AG08396 (cell line): ENCODE data around the gene POLE4.

ENCODE experiments used
- DNase-seq: peaks from one replicate; pipeline ENCODE4 v3.0.0; 2012; ENCODE audit warnings: low spot score, mixed read lengths

POLE4 gene

DNA sequence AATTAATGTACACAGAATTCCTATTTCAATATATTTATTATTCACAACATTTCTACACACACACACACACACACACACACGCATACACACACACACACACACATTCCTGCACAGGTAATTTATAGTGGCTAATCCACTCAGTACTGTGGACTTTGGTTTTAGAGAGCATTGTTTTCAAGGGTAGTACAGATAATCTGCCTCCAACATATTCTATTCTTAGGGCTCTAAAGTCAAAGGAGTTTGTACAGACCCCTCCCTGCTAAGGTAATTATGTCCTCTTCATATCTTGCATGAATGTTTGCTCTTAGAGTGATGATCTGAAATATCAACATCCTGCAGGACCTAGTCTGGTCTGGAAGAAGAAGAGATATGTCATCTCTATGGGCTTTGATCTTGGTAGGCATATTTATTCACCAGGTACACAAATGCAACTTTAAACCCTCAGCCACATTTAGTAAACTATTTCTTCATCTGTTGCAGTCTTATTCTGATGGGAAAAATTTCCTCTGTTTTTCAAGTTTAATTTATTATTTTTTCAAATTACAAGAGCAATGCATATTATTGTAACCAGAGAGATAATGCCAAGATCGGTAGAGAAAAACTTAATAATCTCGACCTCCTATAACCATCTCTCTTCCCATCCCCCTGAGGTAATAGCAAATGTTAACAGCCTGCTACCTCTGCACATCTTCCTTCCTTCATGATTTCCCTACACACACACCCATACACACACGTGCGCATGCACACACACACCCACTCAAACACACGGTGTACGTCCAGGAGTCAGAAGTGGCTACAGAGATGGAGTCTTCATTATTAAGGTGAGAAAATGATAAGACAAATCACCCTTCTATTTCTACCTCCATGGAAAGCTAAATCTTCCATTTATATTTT is 18.3 kb upstream of the POLE4 start:
- no peak for DNase-seq

DNA sequence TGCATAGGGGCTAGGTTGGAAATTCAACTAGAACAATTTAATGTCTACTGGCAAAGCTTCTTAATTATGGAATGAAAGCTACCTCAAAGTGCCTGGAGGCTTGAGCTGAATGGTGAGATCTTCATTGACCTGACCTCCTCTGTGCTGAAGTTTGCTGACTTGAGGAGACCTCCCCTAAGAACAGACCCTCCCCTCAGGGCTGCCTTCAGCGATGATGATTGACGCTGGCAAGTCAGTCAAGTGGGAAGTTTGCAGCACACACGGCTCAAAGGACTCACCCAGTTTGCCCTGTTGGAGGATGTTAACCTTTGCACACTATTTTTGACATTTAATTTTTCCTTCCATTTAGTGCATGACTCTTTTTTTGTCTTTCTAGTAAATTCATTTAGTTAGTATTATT is 17.2 kb upstream of the POLE4 start:
- no peak for DNase-seq

DNA sequence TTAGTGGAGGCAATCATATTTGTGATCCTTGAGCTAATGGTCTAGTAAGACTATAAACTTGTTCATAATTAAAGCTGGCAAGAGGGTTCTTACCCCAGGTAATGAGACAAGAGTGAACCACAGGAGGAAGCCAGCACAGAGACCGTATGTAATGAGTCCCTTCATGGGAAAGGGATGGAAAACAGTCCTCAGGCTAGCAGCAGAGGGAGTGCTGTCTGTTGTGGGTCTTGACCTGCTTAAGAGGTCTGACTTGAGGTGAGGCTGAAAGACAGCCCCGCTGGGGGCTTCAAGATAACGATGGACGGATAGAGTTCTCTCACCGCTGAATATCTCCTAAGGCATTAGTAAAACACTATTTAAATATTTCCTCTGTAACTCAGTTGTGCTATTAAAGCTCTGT is 16.2 kb upstream of the POLE4 start:
- DNase-seq: no peak

DNA sequence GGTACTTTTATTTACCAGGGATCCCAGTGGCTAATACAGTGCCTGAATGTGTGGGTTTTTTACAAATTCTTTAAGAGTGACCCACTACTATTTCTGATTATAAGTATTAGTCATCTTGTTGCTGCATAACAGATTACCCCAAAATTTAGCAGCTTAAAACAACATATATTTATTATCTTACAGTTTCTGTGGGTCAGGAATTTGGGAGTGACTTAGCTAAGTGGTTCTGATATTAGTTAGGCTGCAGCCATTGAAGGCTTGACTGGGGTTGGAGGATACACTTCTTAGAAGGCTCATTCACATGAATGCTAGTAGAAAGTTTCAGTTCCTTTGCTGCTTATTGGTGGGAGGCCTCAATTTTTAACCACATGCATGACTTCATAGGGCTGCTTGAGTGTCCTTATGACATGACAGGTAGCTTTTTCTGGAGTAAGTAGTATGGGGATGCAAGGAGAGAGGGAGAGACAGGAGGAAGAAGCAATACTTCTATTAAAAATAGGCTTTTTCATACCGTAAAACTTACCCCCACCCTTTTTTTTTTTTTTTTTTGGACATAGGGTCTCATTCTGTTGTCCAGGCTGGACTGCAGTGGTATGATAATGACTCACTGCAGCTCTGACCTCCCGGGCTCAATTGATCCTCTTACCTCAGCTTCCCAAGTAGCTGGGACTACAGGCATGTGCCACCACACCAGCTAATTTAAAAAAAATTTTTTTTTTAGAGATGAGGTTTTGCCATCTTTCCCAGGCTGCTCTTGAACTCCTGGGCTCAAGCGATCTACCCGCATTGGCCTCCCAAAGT is 13.3 kb upstream of the POLE4 start:
- DNase-seq: no peak

DNA sequence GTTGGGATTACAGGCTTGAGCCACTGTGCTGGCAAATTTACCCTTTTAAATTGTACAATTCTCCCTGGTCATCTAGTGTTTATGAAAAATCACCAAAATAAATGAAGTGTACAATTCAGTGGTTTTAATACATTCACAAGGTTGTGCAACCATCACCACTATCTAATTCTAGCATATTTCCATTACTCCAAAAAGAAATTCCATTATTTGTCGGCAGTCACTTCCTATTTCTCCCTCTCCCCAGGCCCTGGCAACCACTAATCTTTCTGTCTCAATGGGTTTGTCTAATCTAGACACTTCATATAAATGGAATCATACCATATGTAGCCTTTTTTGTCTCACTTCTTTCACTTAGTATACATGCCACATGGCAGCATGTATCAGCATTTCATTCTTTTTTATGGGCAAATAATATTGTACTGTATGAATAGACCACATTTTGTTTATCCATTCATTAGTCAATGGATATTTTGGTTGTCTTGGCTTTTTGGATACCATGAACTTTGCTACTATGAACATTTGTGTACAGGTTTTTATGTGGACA is 12.6 kb upstream of the POLE4 start:
- DNase-seq: no peak

DNA sequence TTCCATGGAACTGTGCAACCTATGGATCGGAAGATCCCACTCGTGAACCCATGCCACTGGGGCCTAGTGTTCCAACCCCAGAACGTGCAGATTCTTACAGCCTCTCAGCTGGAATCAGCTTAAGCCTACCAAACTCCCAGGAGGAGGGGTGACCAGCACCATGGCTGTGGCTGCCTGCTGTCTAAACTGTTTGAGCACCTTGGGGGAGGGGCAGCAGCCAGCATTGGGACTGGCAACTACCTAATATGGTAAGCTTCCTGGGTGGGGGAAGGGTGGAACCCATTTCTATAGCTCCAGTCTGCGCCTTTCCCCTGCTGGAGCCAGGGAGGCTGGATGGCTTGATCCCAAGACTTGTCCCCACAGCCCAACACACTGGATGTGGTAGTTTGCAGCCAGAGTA is 10.7 kb upstream of the POLE4 start:
- no peak for DNase-seq

DNA sequence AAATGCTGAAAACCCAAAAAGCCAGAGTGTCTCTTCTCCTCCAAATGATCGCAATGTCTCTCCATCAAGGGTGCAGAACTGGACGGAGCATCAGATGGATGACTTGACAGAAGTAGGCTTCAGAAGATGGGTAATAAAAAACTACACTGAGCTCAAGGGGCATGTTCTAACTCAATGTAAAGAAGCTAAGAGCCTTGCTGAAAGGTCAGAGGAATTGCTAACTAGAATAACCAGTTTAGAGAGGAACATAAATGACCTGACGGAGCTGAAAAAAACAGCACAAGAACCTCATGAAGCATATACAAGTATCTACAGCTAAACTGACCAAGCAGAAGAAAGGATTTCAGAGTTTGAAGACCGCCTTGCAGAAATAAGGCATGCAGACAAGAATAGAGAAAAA is 9.7 kb upstream of the POLE4 start:
- no peak for DNase-seq

DNA sequence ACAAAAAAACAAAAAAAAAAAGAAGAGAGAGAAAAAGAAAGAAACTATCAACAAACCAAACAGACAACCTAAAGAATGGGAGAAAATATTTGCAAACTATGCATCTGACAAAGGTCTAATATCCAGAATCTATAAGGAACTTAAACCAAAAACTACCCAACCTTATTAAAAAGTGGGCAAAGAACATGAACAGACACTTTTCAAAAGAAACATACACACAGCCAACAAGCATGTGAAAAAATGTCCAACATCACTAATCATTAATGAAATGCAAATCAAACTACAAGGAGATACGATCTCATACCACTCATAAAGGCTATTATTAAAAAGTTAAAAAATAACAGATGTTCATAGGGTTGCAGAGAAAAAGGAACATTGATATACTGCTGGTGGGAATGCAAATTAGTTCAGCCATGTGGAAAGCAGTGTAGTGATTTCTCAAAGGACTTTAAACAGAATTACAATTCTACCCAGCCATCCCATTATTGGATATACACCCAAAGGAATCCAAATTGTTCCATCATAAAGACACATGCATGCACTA is 7.2 kb upstream of the POLE4 start:
- no peak for DNase-seq

DNA sequence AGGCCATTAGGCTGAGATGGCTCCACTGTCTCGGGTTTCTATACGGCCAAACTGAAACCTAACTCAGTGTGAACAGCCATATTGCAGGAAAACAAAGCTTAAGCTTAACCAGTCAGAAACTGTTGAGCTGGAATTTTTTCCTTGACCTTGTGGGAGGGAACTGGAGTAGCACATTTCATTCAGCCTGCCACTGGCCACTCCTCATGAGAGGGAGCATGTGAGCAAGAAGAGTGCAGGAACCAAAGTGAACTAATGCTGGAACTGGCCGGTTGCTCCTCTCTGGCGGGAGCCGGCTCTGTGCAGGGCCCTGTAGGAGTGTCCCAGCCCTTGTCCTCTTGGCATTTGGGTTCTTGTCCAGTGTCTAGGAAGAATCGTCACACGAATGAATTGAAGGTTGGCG is 5.9 kb upstream of the POLE4 start:
- no peak for DNase-seq

DNA sequence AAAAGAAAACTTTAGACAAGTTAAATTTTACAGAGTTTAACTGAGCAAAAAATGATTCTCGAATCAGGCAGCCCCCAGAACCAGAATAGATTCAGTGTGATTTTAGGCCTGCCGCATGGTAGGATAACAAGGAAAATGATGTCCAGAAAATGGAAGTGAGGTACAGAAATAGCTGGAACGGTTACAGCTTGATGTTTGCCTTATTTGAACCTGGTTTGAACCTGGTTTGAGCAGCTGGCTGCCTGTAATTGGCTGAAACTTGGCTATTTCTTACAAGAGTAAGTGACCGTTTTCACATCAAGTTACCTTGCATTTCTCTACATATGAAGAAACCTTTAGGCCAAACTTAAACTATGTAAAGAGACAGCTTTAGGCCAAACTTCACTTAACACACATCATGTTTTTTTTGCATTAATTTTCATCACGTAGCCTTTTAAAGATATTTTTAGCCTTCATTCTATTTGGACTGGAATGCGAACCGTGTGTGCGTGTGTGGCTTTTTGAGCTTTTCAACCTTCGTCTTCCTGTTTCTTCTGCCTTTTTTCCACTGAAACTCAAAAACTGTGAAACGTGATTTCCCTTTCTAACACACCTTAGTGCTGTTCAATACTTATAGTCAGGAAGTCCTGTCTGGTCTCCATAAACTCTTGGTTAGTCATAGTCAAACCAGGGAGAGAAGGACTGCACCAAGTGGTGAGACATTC is 4.5 kb upstream of the POLE4 start:
- no peak for DNase-seq

DNA sequence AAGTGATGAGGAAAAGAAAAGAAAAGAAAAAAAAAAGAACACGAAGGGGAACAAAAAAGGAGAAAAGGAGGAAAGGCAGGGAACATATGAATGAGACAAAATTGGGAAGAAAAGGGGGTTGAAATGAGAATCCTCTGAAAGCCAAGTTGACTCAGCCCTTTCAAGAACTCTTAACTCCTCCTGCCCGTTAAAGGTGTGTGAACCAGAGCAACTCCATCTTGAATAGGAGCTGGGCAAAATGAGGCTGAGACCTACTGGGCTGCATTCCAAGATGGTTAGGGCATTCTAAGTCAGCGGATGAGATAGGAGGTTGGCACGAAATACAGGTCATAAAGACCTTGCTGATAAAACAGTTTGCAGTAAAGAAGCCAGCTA is 4.0 kb upstream of the POLE4 start:
- DNase-seq: no peak

DNA sequence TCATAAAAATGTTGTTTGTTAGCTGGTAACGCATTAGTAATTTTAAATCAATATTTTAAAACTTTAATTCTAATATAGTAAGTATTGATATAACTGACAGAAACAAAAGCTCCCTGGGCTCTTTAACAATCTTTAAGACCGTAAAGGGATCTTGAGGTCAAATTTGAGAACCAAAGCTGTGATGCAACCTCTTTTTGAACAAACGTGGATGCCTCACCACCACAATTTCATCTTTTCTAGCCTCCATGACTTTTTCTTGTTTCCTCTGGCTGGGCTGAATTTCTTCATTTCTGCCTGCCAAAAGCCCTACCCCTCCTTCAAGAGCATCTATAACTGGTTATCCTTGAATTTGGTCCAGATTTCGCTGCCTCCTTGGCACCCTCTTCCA is 563 bp upstream of the POLE4 start:
- no peak for DNase-seq

DNA sequence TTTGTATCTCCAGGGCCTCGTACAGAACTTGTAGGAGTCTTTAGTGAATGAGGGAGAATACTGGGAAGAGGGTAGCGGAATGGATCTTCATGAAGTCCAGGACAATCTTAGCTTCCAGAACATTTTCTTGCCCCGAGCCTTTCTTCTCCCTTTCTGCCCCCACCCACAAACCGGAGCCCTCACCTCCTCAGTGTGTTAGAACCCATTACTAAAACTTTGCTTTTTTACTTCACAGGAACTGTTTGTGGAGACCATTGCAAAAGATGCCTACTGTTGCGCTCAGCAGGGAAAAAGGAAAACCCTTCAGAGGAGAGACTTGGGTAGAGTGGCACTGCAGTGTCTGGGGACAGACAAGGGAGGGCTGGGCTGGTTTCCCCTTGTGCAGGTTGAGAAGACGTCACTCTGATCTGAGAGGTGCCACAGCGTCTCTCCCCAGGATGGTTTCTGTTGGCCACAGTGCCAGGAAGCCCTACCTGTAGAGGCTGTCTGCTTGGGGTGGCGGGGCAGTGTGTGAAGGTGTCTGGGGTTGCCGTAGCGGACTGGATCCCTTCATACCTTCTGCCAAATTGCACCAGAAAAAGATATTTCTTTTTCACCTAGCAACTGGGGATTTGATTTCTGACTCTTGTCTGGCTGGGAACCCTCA is 786 bp downstream of the POLE4 start:
- no peak for DNase-seq

DNA sequence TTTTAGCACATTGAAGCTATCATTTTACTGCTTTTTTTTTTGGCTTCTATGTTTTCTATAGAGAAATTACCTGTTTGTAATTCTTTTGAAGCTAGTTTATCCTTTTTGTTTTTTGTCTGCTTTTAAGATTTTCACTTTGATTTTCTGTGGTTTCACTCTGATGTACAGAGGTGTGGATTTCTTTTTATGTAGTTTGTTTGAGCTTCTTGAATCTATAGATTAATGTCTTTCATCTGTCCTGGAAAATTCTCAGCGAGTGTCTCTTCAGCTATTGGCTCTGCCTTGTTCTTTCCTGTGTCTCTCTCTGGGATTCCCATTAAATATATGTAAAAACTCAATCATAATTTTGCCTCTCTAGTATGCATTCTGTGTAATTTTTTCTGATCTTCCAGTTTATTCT is 8.4 kb downstream of the POLE4 start:
- DNase-seq: no peak

DNA sequence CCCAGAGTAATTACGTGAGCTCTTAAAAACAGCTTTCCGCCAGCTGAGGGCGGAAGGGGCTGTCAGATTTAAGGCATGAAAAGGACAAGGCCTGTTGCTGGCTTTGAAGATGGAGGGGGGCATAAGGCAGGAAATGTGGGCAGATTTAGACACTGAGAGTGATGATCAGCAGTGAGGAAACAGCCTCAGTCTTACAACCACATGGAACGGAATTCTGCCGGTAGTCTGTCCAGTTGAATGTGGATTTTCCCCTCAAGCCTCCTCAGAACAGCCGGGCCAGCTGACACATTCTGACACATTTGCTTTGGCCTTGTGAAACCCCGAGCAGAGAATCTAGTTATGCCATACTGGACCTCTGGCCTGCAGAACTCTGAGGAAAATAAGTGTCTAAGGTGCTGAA is 16.6 kb downstream of the POLE4 start:
- no peak for DNase-seq

DNA sequence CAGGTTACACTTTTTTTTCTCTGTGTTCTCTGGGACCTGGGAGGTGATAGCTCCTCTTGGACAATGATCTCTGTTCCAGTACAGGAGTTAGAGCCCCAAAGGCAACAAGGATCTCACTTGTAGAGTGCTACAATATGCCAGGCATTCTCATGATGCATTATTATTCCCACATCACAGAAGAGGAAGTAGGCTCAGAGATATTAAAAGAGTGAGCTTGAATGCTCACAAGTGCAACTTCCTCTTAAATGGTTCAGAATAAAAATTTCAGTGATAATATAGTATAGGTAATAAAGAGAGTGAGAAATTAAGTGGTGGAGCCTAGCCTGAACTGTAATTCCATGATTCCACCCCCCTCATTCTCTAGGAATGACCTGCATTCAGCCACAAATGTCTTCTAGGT is 21.4 kb downstream of the POLE4 start:
- no peak for DNase-seq

DNA sequence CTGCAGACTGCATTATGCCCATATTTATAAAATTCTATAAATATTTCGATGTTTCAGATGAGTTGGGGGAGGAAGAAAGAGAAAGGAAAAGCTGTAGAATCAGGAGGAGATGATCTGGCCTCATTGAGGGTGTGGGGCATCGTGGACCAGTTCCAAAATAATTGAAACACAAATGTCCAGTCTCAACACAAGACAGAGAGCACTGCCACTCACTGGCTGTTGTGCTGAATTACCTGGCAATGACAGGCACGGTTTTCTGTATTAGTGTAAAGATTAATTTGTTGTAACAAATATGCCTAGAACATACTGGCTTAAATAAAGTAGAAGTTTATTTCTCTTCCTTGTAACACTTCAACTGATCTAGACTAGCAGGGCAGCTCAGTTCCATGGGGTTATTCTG is 24.1 kb downstream of the POLE4 start:
- DNase-seq: peak; percentile 13

DNA sequence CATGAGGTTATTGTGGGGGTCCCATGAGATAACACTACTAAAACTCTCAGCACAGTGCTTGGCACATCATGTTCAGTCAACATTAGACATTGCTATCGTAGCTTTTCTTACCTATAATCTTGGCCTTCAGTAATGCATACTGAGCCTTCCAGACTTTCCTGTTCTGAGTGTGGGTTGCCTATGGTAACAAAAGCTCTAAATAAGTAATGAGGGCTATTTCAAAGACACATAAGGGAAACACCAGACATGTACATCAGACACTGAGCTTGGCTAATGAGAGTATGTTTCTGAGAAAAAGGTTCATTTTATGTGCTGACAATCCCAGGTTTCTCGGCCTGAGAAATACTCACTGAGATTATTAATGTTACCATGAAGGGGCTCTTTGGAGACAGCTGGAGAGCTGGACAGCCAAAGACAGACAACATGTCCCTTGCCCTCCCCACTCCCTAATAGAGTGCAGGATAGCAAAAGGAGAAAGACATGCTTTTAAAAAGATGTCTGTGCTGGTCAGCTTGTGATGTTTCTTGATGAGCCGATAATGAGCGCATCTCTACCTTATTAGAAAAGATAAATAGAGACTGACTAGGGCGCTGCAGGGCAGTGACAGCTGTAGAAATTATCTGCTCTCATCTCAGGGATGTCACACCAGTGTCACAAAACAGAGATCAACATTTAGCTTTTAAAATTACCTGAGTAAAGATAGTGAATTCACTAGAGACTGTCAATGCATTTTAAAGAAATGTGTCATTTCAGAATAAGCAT is 25.4 kb downstream of the POLE4 start:
- no peak for DNase-seq

DNA sequence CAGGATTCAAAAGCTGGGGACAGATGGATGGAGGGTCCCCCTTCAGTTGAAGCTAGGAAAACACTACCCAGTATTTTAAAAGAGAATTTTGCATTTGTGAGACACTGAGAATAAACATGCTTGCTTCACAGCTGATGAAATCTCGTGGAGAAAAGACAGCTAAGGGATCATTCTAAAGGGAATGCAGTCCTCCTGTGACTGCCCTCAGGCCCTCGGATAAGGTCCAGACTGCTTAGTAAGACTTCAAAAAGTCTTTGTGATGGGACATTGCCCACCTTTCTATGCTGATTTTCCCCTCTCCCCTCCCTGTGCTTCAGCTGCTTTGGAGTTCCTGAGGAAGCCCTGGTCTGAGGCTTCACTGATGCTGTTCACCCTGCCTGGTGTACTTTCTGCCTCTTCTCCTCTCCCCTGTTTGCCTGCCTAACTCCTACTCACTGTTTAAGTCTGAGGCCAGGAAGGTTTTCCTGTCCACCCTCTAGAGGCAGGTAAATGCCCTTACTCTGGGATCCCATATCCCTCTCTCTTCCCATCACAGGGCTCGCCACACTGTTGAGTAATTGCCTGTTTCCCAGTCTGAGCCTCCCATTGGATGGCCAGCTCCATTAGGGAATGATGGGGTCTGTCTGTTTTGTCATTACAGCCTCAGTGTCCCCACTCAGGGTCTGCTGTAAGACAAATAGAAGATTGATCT is 26.6 kb downstream of the POLE4 start:
- DNase-seq: no peak

DNA sequence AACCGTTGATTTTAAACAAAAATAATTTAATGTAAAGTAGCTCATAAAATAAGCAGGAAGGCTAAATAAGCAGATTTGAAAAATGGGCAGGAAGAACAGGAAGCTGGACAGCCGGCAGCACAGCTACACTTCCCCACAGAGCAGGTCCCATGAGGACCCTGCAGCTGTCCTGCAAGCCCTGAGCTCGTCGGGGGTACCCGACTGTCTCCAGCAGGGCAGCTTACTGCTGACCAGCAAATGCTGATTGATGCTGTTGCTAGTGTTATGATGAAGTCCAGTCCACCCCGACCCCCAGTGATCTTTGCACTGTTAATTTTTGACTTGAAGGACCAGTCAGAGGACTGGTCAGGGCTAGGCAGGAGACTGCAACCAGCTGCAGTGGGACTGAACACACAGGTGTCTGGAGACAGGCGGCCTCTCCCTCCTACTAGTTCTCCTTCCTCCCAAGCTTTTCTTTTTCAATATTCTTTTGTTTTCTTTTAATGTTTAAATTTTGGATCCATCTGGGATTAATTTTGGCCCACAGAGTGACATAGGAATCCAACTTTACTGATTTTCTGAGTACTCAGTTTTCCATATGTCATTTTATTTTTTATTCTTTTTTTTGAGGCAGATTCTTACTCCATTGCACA is 27.7 kb downstream of the POLE4 start:
- DNase-seq: no peak
